ENCODE results near the gene ATXN1.

DNA sequence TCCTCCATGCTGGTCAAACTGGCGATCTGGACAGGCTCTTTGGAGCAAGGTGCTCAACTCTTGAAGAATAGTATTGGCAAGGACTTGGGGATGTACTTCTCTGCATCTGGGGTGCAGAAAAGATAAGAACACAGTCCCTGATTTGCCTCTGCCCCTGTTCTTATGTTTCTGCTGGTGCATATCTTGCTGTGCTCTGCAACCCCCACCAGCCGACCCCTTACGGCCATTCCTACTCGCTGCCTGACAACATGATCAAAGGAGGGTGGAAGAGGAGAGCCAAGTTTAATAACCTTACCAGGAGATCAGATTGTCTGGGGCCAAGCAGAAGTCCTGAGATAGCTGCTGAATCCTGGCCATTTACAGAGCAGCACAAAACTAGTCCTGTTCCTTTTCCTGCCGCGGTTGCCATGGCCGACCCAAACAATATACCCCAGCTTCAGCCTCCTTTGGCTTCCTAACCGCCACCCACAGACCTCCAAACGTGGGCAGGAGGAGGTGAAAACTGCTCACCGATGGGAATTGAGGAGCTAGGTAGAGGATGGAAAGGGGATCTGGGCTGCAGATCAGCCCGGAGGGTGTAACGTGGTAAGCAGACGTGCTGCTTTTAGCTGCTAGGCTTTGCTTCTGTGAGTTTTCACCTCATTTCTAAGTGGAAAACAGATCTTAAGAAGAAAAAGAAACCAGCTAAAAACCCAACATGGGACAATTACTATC is 60.9 kb downstream of the ATXN1 start:
- TF ChIP-seq BHLHE40 (IDR thresholded peaks at IDR 0.05; ENCODE audit: borderline replicate concordance) = no peak
- no peak for TF ChIP-seq FOXM1 (IDR thresholded peaks at IDR 0.05; ENCODE audit: borderline replicate concordance)
- no peak for TF ChIP-seq ARNT (IDR thresholded peaks at IDR 0.05)
- no peak for TF ChIP-seq SP1 (IDR thresholded peaks at IDR 0.05)
- no peak for TF ChIP-seq TARDBP (IDR thresholded peaks at IDR 0.05)
- TF ChIP-seq CTBP1 (IDR thresholded peaks at IDR 0.05; ENCODE audit: borderline replicate concordance) = no peak
- TF ChIP-seq ZNF384 (IDR thresholded peaks at IDR 0.05) = no peak
- no peak for TF ChIP-seq HDGF (IDR thresholded peaks at IDR 0.05; ENCODE audit: borderline replicate concordance)
- TF ChIP-seq, protein P1, sequence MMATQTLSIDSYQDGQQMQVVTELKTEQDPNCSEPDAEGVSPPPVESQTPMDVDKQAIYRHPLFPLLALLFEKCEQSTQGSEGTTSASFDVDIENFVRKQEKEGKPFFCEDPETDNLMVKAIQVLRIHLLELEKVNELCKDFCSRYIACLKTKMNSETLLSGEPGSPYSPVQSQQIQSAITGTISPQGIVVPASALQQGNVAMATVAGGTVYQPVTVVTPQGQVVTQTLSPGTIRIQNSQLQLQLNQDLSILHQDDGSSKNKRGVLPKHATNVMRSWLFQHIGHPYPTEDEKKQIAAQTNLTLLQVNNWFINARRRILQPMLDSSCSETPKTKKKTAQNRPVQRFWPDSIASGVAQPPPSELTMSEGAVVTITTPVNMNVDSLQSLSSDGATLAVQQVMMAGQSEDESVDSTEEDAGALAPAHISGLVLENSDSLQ (IDR thresholded peaks at IDR 0.05) = no peak

Data from HEK293T (cell line).